Measurements from ENCODE around the gene SLC22A13.
"Not testable (repeated sequence)": the region's sequence is repeated elsewhere in the genome, so short reads cannot be mapped to it uniquely, and the experiment has no call there.

Gene SLC22A13, protein sequence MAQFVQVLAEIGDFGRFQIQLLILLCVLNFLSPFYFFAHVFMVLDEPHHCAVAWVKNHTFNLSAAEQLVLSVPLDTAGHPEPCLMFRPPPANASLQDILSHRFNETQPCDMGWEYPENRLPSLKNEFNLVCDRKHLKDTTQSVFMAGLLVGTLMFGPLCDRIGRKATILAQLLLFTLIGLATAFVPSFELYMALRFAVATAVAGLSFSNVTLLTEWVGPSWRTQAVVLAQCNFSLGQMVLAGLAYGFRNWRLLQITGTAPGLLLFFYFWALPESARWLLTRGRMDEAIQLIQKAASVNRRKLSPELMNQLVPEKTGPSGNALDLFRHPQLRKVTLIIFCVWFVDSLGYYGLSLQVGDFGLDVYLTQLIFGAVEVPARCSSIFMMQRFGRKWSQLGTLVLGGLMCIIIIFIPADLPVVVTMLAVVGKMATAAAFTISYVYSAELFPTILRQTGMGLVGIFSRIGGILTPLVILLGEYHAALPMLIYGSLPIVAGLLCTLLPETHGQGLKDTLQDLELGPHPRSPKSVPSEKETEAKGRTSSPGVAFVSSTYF

DNA sequence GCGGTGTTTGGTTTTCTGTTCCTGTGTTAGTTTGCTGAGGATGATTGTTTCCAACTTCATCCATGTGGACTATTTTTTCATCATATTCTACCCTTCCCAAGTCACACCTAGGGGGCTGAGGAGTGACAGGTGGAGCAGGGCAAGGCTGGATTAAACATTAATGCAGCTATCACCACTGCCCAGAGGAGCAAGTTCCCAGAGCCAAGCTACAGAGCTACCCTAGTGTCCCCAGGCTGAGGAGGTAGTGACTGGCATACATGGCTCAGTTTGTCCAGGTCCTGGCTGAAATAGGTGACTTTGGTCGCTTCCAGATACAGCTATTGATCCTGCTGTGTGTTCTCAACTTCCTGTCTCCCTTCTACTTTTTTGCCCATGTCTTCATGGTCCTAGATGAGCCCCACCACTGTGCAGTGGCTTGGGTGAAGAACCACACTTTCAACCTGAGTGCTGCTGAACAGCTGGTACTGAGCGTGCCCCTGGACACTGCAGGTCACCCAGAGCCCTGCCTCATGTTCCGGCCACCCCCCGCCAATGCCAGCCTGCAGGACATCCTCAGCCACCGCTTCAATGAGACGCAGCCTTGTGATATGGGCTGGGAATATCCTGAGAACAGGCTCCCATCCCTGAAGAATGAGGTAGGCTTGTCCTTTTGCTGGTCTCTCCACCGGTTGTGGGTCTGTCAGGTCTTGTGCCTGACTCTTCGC lies at the start of gene SLC22A13:
Gene SLC22A13, plus strand, starts transcription at position 209 of the 704 bp plus-strand sequence. Its CDS starts 49 bp downstream, at position 258.
- DNase-seq (ENCODE audit: low read depth in 2 of 2): no peak

DNA sequence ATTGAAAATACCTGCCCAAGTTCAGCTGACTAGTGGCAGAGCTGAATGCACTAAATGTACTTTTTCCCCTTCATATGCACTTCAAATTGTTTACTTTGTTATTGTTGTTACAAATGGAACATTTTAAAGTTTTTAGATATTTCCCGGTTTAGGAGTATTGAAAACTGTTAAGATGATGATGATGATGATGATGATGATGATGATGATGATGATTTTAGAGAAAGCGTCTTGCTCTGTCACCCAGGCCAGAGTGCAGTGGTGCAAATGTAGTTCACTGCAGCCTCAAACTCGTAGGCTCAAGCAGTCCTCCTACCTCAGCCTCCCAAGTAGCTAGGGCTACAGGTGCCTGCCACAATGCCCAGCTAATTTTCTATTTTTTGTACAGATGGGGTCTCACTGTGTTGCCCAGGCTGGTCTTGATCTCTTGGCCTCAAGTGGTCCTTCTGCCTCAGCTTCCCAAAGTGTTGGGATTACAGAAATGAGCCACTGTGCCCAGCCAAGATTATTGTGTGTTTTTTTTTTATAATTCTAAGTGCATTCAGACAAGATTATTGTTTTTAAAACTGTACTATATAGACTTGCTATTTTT lies 45.9 kb upstream of the SLC22A13 start:
- no peak for DNase-seq (ENCODE audit: low read depth in 2 of 2)

DNA sequence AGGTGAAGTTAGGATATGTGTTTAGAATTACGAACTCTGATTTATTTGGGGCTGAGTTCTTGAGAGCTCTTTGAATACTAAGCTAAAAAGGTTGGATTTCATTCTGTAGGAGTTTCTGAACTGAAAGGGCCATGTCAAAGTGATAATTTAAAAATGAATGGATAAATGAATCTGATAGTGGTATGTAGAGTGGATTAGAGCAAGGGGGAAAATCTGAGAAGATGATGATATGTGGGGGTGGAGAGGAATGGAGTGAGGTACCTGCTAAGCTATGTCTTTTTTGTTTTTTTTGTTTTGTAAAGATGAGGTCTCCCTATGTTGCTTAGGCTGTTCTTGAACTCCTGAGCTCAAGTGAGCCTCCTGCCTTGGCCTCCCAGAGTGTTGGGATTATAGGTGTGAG lies 44.6 kb upstream of the SLC22A13 start:
- DNase-seq (ENCODE audit: low read depth in 2 of 2): no peak

DNA sequence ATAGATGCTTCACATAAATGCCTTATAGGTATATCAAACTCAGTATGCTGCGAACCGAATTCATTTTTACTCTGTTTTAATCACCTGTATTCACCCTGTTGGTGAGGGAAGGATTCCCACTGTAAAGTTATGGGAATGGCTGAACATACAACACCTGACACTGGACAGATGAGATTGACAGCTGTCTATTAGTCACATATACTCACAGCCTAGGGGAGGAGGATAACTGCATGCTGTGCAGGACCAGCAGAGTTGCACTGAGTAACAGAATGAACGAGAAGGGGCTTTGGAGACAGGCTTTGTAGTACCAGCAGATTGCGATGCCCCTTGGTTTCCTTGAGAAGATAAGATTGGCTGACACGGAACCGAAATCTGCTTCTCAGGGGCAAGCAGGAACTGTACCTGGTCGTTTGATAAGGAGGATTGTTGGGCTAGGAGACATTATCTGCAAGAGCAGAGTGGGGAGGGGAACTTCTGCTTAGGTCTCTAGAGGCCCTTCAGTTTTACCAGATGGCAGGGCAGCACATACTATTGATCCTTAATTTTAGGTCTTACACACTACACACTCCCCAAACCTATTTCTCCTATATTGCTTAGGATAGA lies 43.5 kb upstream of the SLC22A13 start:
- DNase-seq (ENCODE audit: low read depth in 2 of 2): no peak

DNA sequence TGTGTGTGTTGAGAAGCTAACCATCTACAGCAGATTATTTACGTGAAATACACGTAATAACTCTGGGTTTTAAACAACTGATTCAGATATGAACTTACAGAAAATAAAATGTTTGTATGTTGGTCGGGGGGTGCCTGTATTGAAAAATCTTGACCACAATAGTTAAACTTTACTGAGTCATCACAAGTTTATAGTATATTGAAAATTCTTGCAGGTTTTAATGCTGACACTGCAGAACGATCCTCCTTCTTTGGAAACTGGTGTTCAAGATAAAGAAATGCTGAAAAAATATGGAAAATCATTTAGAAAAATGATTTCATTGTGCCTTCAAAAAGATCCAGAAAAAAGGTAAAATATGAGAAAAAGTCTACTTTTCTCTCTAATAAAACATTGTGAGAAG lies 41.3 kb upstream of the SLC22A13 start:
- no peak for DNase-seq (ENCODE audit: low read depth in 2 of 2)

DNA sequence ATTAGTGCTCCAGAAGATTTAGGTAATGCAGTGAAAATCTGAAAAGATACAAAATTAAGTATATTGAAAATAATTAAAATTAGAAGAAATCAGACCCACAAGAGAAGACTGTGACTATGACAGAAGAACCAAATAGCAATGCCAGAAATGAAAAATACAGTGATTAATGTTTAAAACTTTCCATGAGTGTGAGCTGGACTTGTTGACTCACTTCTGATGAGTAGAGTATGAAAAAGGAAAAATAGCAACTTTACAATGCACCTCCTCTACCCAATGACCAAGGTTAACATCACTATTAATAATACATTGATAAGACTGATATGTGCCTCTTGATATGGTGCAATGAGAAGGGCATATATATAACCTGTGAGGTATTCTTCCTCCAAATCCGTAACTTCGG lies 39.3 kb upstream of the SLC22A13 start:
- no peak for DNase-seq (ENCODE audit: low read depth in 2 of 2)

DNA sequence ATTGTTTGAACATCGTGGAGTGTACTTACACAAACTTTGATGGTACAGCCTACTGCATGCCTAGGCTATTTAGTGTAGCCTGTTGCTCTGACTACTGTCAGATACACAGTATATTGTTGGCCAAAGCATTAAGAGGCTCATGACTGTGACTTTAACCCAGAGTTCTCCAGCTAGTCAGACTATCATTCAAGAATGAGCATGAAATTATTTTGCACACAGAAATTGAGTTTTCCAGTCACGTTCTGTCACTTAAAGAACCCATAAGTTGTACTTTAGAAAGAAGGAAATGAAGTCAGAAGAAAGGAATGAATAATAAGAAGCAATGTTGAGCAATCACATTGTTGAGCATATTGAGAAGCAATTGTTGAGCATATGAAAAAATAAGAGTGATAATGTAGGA lies 37.6 kb upstream of the SLC22A13 start:
- no peak for DNase-seq (ENCODE audit: low read depth in 2 of 2)

DNA sequence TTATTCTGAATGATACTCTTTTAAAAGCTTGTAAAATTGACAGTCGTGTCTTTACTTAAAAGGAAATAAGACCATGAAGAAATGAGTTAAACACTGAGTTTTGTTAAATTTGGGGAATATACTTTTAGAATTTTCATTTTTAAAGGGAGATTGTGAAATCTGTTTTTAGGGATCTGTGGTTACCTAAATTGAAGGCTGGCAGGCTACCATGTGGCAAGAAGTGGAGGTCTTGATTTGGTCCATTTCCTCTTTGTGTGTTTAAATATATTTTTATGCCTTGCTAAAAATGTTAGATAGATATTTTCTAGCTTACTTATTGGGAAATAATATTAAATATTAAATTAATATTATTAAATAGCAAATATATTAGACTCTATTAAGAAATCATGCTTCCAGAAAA lies 36.6 kb upstream of the SLC22A13 start:
- no peak for DNase-seq (ENCODE audit: low read depth in 2 of 2)

DNA sequence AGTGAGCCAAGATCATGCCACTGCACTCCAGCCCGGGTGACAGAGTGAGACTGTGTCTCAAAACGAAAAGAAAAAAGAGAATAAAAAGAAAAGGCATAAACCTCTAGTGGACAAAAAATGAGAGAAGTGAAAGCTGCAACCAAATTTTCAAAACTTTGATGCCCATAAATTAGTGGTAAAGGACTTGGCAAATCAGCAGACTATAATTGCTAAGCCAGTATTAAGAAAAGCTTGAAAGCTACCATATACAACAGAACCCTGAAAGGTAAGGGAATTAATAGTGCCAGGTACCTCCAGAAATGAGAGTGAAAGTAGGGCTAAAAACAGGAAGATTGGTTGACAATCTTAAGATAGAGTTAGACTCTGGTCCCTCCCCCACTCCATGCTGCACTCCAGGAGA lies 32.9 kb upstream of the SLC22A13 start:
- DNase-seq (ENCODE audit: low read depth in 2 of 2): no peak

DNA sequence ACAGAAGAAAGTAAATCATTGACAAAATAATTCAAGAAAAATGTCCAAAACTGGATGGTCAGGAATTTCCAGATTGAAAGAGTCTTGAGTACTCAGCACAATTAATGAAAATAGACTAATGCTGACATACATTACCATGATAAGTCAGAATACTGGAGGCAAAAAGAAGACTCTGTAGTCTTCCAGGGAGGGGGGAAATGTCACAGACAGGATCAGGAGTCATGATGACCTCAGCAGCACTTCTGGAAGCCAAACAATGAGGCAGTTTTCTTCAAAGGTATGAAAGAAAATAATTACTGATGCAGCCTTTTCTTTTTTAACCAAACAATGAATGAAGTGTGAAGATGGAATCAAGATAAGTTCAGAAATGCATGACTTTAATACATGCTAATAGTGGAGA lies 30.1 kb upstream of the SLC22A13 start:
- DNase-seq (ENCODE audit: low read depth in 2 of 2): no peak

DNA sequence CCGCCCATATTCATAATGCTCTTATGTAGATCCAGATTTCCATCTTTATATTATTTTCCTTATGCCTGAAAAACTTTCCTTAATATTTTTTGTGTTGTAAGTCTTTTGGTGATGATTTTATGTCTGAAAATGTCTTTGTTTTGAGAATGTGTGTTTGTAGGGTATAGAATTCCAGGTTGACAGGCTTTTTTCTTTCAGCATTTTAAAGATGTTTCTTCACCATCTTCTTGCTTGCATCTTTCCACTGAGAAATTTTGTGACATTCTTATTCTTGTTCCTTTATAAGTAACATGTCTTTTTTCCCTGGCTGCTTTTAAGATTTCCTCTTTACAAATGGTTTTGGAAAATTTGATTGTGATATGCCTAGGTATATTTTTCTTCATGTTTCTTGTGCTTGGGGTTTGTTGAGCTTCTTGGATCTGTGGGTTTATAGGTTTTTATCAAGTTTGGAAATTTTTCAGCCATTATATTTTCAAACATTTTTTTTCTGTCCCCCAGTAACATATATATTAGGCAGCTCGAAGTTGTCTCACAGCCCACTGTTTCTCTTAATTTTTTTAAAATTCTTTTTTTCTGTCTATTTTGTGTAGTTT lies 27.1 kb upstream of the SLC22A13 start:
- DNase-seq (ENCODE audit: low read depth in 2 of 2): no peak

DNA sequence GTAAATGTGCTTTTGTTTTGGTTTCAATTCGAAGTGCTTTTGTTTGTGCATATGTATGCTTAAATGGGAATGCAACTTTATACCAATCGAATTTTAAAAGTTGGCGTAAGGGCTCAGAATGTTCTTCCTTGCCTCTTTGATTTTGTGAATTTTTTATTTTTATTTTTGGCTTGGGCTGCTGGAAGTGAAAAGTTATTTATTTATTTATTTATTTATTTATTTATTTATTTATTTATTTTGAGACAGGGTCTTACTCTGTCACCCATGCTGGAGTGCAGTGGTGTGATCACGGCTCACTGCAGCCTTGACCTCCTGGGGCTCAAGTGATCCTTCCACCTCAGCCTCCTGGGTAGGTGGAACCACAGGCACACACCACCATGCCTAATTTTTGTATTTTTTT lies 22.8 kb upstream of the SLC22A13 start:
- not testable (repeated sequence) for DNase-seq (ENCODE audit: low read depth in 2 of 2)

DNA sequence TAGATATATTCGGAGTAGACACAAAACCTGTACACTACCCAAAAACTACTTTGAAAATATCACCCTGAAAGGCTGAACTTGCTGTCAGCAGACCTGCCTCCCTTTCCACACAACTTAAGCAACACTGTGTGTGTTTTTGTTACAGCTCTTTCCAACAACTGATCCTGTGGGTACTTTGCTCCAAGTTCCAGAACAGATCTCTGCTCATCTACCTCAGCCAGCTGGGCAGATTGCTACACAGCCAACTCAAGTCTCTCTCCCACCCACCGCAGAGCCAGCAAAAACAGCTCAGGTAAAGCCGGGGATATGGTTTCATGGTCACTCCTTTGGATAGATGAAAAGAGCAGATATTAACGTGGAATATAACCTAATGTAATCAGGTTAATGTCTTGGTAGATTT lies 19.7 kb upstream of the SLC22A13 start:
- DNase-seq (ENCODE audit: low read depth in 2 of 2): no peak

DNA sequence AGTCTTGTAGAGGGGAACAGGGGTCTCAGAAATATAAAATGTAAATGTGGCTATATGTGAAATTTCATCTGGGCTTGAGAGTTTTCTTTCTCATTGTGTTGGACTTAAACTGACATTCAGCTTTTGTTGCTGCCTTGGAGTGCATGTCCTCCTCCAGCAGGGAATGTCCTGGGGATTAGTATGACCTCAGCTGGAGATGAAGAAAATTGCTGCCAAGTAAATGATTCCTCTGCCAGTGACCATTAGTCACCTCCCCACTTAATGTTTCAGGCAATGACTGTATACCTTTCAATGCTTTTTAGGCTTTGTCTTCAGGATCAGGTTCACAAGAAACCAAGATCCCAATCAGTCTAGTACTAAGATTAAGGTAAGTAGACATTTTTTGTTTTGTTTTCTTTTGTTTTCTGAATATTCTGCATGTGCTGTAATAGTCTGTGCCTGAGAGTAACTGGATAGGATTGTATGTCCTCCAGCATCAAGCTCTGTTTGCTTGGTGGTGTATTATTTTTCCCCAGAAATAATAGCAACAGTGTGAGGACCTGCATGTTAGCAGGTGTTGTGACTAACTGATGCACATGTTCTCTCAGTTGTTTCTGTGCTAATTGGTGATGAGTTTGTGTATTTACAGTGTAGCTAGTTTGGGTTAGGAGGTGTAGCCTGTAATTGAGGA lies 18.1 kb upstream of the SLC22A13 start:
- no peak for DNase-seq (ENCODE audit: low read depth in 2 of 2)

DNA sequence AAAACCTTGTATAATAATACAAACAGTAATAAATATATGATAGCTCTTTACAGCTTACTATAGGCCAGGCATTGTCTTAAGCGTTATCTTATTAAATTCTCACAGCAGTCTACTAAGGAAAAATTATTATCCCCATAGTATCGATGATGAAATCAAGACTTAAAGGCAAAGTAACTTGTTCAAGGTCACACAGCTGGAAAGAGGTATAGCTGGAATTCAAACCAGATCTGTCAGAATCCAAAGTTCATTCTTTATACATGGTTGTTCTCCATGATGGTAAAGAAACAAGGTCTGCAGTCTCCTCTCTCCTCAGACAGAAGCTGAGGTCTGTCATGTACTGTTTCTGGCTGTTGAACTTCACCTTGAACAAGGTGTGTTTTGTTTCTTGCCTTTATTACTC lies 15.4 kb upstream of the SLC22A13 start:
- no peak for DNase-seq (ENCODE audit: low read depth in 2 of 2)

DNA sequence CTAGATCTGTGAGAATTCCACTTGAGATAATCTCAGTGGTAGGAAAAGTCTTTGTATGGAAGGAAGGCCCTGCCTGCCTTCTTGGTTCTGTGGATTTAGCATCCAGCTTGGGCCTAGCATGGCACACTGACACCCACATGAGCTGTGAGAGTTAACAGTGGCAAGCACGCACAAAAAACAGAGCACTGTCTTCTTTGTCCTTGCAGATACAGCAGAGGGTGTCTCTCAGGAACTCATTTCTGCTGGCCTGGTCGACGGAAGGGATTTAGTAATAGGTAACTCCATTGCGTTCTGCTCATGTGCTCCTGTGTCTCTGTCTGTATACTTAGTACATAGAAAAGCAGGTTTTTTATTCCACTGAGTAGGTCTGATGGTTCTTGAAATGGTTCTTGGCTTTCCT lies 14.4 kb upstream of the SLC22A13 start:
- DNase-seq (ENCODE audit: low read depth in 2 of 2): no peak

DNA sequence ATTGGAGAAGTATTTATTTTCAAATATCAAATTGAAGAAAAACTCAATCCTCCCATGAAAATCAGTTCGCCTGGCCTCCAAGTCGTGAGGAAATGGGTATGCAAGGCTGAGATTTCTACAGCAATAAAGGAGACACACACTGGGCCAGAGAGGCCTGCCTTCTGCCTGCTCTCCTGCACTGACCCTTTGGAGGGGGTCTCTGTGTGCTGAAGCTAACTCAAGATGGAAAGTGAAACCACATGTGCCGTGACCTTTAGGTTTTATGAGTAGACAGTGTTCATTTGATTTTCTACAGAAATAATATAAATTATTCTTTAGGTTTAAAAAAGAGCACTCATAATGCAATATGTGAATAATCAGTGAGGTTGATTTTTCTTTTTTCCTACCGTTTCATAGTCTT lies 11.9 kb upstream of the SLC22A13 start:
- DNase-seq (ENCODE audit: low read depth in 2 of 2): no peak

DNA sequence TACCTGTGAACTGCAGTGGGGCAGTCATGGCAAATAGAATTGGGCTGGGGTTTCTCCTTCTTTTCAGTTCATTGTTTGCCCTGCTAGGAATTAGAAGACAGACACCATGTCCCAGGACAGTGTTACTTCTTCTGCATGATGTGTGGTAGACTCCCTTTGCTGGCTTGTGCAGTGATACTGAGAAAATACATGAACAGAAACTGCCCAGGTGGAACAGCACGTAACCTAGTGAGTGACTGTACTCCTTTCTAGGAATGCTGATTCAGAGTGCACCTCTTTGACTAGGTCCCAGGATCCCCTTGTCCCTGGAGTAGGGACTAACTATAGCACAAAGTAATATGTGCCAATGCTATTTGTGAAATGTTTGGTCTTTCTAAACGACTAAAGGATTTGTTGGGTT lies 10.7 kb upstream of the SLC22A13 start:
- DNase-seq (ENCODE audit: low read depth in 2 of 2): no peak

DNA sequence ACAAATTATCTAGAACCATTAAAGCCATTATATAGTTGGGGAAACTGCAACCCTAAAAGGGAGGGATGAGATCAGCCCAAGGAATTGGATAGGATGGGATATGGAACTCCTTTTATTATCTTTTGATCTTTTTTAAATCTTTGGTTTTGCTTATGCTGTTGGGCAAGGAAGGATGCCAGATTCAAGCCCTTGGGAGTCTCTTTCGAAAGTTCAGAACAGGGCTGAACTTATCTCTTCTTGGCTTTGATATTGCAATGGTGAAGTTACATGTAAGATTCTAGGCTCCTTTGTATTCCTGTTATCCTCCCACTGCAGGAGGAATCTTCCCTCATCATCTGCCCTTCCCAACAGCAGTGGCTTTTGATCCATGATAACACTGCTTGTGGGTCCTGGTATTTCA lies 10.0 kb upstream of the SLC22A13 start:
- DNase-seq (ENCODE audit: low read depth in 2 of 2): no peak

DNA sequence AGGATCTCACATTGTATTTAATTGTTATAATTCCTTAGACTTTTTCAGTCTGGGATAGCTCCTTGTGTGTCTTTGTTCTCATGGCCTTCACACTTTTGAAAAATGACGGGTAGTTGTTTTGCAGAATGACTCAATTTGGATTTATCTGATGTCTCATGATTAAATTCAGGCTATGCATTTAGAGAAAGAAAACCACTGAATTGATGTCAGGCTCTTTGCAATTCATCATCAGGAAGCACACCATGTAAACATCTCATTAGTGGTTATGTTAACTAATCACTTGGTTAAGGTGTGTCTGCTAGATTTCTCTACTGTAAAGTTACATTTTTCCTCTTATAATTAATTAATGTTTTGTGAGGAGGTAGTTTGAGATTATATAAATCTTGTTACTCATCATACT lies 8.0 kb upstream of the SLC22A13 start:
- no peak for DNase-seq (ENCODE audit: low read depth in 2 of 2)

DNA sequence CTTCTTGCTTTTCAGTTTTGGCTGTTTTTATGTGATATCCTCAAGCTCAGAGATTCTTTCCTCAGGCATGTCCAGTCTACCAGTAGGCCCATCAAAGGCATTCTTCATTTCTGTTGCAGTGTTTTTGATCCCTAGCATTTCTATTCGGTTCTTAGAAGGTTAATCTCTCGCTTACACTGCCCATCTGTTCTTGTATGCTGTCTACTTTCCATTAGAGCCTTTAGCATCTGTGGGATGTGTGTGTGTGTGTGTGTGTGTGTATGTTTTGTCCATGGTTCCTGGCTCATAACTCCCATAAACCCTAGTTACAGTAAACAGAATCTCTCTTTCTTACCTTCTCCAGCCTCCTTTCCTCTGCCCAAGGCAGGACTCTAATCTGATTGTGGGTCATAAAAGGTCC lies 5.1 kb upstream of the SLC22A13 start:
- no peak for DNase-seq (ENCODE audit: low read depth in 2 of 2)

Measured in activated CD4-positive, alpha-beta T cell treated with anti-CD3 and anti-CD28 coated beads for 24 hours (primary cell).